ENCODE results near the gene LIMS1. TPM values are rescaled to one million over a fixed set of nuclear protein-coding genes. Genes with fewer than 3 reads are reported as not detected.

LIMS1 gene
- total and polyA plus RNA-seq, 2 experiments from 2014 or later, result 28.6 to 36.9 TPM

GRCh38 chr2:108485253-108485652 lies 49.0 kb upstream of the LIMS1 start (continued):
- TF ChIP-seq EZH2phosphoT487 (IDR thresholded peaks at IDR 0.05; ENCODE audit: unreplicated experiment), result no peak

- no peaks in the 10 kb centered on the region for H3K4me1 Mint-ChIP-seq
- ATAC-seq (no peak), DNase-seq (ENCODE audit: low spot score) (no peak)
- H3K4me3 ChIP-seq, result no peak overlapping the region
- H3K79me2 ChIP-seq (replicated peaks; ENCODE audit: insufficient read depth), result no peaks in the 10 kb centered on the region
- H3K36me3 ChIP-seq (ENCODE audit: insufficient read depth), result peaks cover 18% of the 10 kb centered on the region
- H3K9me3 Mint-ChIP-seq, result no peaks in the 10 kb centered on the region
- H2AFZ ChIP-seq, result no peak overlapping the region
- H3K4me1 ChIP-seq (ENCODE audit: insufficient read depth), result no peaks in the 10 kb centered on the region
- no peak overlapping the region for H3K27ac Mint-ChIP-seq
- TF ChIP-seq ETS1 (IDR thresholded peaks at IDR 0.05) (no peak), ZNF462 (CRISPR knock-in tag; IDR thresholded peaks at IDR 0.05) (no peak), EZH2phosphoT487 (IDR thresholded peaks at IDR 0.05; ENCODE audit: unreplicated experiment) (no peak), ZNF331 (CRISPR knock-in tag; IDR thresholded peaks at IDR 0.05; ENCODE audit: low read depth) (no peak), STAT1 (IDR thresholded peaks at IDR 0.05; ENCODE audit: unreplicated experiment) (no peak), POLR2AphosphoS5 (IDR thresholded peaks at IDR 0.05; ENCODE audit: low read depth) (no peak)
- no peak overlapping the region for H3K27ac ChIP-seq (ENCODE audit: low read depth)
- no peaks in the 10 kb centered on the region for H3K27me3 ChIP-seq (ENCODE audit: insufficient read depth)
- no peaks in the 10 kb centered on the region; the same call in 1 of the 2 replicates for H4K20me1 ChIP-seq (replicated peaks; ENCODE audit: insufficient read depth)
- H3K27me3 Mint-ChIP-seq (ENCODE audit: insufficient read depth, low read depth, poor library complexity), result no peaks in the 10 kb centered on the region
- no peak overlapping the region for H3K4me2 ChIP-seq
- no peaks in the 10 kb centered on the region for H3F3A ChIP-seq (replicated peaks; ENCODE audit: low read depth)
- H3K4me3 Mint-ChIP-seq, result no peak overlapping the region
- H3K9me2 ChIP-seq (ENCODE audit: insufficient read depth), result no peaks in the 10 kb centered on the region
- peaks cover 47% of the 10 kb centered on the region for H3K36me3 Mint-ChIP-seq (ENCODE audit: low read depth)
Observed at GRCh38 chr2:108490506-108491122, 43.7 kb upstream of the LIMS1 start.

Data from GM23338 (cell line).